ENCODE data around the gene ECI1.
A peak's percentile ranks its signal among the peaks of the same experiment; 100 is the strongest.

The ECI1 gene

GRCh38 chr16:2216330-2216729 is 35.1 kb downstream of the ECI1 start:
- Histone ChIP-seq H3F3A (ENCODE audit: control insufficient read depth, insufficient read depth) (peaks cover 7% of the 10 kb centered on the region; the same call in 1 of the 2 replicates), H3K4me1 (ENCODE audit: control insufficient read depth, low read length) (peaks cover 26% of the 10 kb centered on the region), H3K79me2 (ENCODE audit: control insufficient read depth, low read length) (peaks cover 47% of the 10 kb centered on the region), H3K27me3 (ENCODE audit: control insufficient read depth, low read length) (no peaks in the 10 kb centered on the region), H3K27ac (ENCODE audit: low read depth, low read length) (no peak overlapping the region), H3K9me2 (replicated peaks; ENCODE audit: control insufficient read depth, low read length) (no peaks in the 10 kb centered on the region), H4K20me1 (ENCODE audit: control insufficient read depth, insufficient read depth, low read depth, low read length) (peaks cover 9% of the 10 kb centered on the region), H3K4me2 (ENCODE audit: low read length) (peak overlapping the region; percentile 51), H3K4me3 (ENCODE audit: low read length) (peak overlapping the region; percentile 100), H3K9me3 (ENCODE audit: control insufficient read depth, insufficient read depth, low read length) (no peaks in the 10 kb centered on the region), H3K36me3 (ENCODE audit: control insufficient read depth, low read length) (peaks cover 30% of the 10 kb centered on the region)
- TF ChIP-seq CTCF (IDR thresholded peaks at IDR 0.05; ENCODE audit: low read depth, low read length, poor library complexity, severe bottlenecking), result no peak
- TF ChIP-seq EZH2phosphoT487 (IDR thresholded peaks at IDR 0.05; ENCODE audit: borderline replicate concordance, low read length), result no peak

GRCh38 chr16:2214719-2214968 is 36.7 kb downstream of the ECI1 start, which contains the start of gene PGP:
Gene PGP (minus strand): TSS chr16:2214840. CDS start chr16:2214777, 63 bp downstream.
- Histone ChIP-seq H4K20me1 (ENCODE audit: control insufficient read depth, insufficient read depth, low read depth, low read length) (peaks cover 9% of the 10 kb centered on the region), H3F3A (ENCODE audit: control insufficient read depth, insufficient read depth) (peaks cover 7% of the 10 kb centered on the region; the same call in 1 of the 2 replicates), H3K36me3 (ENCODE audit: control insufficient read depth, low read length) (peaks cover 36% of the 10 kb centered on the region), H3K27ac (ENCODE audit: low read depth, low read length) (peak within 1 kb of the TSS; percentile 81), H3K79me2 (ENCODE audit: control insufficient read depth, low read length) (peaks cover 47% of the 10 kb centered on the region), H3K4me1 (ENCODE audit: control insufficient read depth, low read length) (peaks cover 26% of the 10 kb centered on the region), H3K9me3 (ENCODE audit: control insufficient read depth, insufficient read depth, low read length) (no peaks in the 10 kb centered on the region), H3K4me3 (ENCODE audit: low read length) (peak within 1 kb of the TSS; percentile 100), H3K4me2 (ENCODE audit: low read length) (peak within 1 kb of the TSS; percentile 93), H3K27me3 (ENCODE audit: control insufficient read depth, low read length) (no peaks in the 10 kb centered on the region), H3K9me2 (replicated peaks; ENCODE audit: control insufficient read depth, low read length) (no peaks in the 10 kb centered on the region)
- no peak for TF ChIP-seq CTCF (IDR thresholded peaks at IDR 0.05; ENCODE audit: low read depth, low read length, poor library complexity, severe bottlenecking)
- no peak for TF ChIP-seq EZH2phosphoT487 (IDR thresholded peaks at IDR 0.05; ENCODE audit: borderline replicate concordance, low read length)

- Histone ChIP-seq H3K36me3 (ENCODE audit: control insufficient read depth, low read length) (peaks cover 42% of the 10 kb centered on the region), H3K4me3 (ENCODE audit: low read length) (peak overlapping the region; percentile 78), H3F3A (ENCODE audit: control insufficient read depth, insufficient read depth) (peaks cover 7% of the 10 kb centered on the region; the same call in 1 of the 2 replicates), H3K27ac (ENCODE audit: low read depth, low read length) (peak overlapping the region; percentile 18; the same call in 1 of the 2 replicates), H4K20me1 (ENCODE audit: control insufficient read depth, insufficient read depth, low read depth, low read length) (peaks cover 9% of the 10 kb centered on the region), H3K4me1 (ENCODE audit: control insufficient read depth, low read length) (peaks cover 26% of the 10 kb centered on the region), H3K79me2 (ENCODE audit: control insufficient read depth, low read length) (peaks cover 47% of the 10 kb centered on the region), H3K27me3 (ENCODE audit: control insufficient read depth, low read length) (no peaks in the 10 kb centered on the region), H3K9me2 (replicated peaks; ENCODE audit: control insufficient read depth, low read length) (no peaks in the 10 kb centered on the region), H3K9me3 (ENCODE audit: control insufficient read depth, insufficient read depth, low read length) (no peaks in the 10 kb centered on the region), H3K4me2 (ENCODE audit: low read length) (peak overlapping the region; percentile 90)
- TF ChIP-seq EZH2phosphoT487 (IDR thresholded peaks at IDR 0.05; ENCODE audit: borderline replicate concordance, low read length), result no peak
- TF ChIP-seq CTCF (IDR thresholded peaks at IDR 0.05; ENCODE audit: low read depth, low read length, poor library complexity, severe bottlenecking), result no peak
Measured at GRCh38 chr16:2213817-2214718, 37.3 kb downstream of the ECI1 start.

Measured in DOHH2 (cell line).